Esophagus muscularis mucosa (tissue), 3 donors: ENCODE measurements around the gene CEP350.

Experiments used
- EP300 ChIP-seq: sonication (generic); formaldehyde crosslinking; IDR thresholded peaks from one replicate; pipeline ENCODE4 v1.6.1; 2017; ENCODE audit warnings: antibody characterized with exemption
- TF ChIP-seq, protein P1 (sequence below), 3 experiments: fragments of 200-600 bp in 2 of 3; fragments of 450-650 bp in 1 of 3; sonication (generic) in 2 of 3; IDR thresholded peaks; one replicate each; pipeline ENCODE4 v1.5.1; 2017 to 2019; ENCODE audit warnings: antibody characterized with exemption in 3 of 3, mild to moderate bottlenecking in 2 of 3, moderate library complexity in 1 of 3

DNA sequence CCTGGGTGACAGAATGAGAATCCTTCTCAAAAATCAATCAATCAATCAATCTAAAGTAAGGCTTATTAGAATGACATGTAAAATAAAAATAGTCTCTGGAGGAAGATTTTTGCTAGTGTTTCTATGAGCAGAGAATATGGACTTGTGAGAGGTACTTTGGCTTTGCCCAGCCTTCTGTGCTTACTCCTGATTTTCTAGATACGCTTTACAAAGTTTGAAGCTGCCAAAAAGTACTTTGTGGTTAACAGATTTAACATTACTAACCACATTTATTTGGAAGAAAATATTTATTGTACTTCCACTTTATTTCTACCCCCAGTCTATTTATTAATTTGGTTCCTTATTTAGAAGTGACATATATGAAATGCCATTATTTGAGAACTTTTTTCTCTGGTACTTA lies 41.0 kb downstream of the CEP350 start:
- TF ChIP-seq EP300, result no peak
- TF ChIP-seq, protein P1, sequence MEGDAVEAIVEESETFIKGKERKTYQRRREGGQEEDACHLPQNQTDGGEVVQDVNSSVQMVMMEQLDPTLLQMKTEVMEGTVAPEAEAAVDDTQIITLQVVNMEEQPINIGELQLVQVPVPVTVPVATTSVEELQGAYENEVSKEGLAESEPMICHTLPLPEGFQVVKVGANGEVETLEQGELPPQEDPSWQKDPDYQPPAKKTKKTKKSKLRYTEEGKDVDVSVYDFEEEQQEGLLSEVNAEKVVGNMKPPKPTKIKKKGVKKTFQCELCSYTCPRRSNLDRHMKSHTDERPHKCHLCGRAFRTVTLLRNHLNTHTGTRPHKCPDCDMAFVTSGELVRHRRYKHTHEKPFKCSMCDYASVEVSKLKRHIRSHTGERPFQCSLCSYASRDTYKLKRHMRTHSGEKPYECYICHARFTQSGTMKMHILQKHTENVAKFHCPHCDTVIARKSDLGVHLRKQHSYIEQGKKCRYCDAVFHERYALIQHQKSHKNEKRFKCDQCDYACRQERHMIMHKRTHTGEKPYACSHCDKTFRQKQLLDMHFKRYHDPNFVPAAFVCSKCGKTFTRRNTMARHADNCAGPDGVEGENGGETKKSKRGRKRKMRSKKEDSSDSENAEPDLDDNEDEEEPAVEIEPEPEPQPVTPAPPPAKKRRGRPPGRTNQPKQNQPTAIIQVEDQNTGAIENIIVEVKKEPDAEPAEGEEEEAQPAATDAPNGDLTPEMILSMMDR (IDR thresholded peaks at IDR 0.05), result no peak
